GM21423 (cell line): ENCODE results near the gene FGF2.
"Not testable (repeated sequence)": the region's sequence is repeated elsewhere in the genome, so short reads cannot be mapped to it uniquely, and the experiment has no call there.

Source experiments
- ATAC-seq: cut with Tn5 transposase; IDR thresholded peaks from one replicate; pipeline ENCODE4 v1.9.1; 2021; ENCODE audit warnings: mild to moderate bottlenecking, moderate library complexity; ENCODE audit not compliant: unreplicated experiment

The FGF2 gene

DNA sequence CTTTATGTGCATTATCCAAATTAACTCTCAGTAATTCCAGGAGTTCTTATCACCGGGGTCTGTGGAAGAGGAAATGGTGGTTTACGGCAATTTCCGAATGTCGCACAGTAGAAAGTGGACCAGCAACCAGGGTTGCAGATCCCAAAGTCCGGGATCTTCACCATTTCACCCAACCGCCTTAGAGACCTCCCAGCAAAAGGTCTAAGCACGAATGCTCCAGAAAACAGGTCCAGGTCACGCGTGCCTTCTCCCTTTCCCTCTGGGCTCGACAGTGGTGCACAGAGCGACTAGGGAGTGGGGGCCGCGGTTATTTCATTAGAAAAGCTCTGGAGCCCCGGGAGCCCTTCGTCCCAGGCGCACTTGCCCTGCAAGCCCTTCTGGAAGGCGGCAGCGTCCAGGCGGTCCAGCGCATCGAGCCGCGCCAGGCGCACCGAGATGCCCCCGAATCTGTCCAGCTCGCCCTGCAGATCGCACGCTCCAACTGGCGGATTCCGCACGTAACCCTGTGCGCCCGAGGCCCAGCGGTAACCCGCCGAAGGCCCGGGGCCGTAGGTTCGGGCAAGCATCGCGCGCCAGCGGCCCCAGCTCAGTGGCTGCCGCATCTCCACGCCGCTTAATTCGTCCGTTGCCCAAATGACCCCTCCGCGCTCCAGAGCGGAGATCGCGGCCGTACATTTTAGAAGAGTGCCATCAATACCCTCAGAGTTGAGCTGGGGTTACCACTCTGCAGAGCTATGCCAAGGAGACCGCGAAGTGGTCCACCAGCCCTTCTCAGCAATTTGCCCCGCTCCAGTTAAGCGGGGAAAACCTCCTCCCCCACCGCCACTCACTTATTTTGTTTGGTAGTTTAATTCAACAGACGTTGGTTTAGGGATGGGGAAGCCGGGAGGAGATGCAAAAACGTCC lies 95.6 kb downstream of the FGF2 start, which contains the start of gene NUDT6:
Gene NUDT6, minus strand, starts transcription at position 627 of the 906 bp plus-strand sequence. Its CDS starts 25 bp downstream, at position 602.
- ATAC-seq: peak; percentile 73

DNA sequence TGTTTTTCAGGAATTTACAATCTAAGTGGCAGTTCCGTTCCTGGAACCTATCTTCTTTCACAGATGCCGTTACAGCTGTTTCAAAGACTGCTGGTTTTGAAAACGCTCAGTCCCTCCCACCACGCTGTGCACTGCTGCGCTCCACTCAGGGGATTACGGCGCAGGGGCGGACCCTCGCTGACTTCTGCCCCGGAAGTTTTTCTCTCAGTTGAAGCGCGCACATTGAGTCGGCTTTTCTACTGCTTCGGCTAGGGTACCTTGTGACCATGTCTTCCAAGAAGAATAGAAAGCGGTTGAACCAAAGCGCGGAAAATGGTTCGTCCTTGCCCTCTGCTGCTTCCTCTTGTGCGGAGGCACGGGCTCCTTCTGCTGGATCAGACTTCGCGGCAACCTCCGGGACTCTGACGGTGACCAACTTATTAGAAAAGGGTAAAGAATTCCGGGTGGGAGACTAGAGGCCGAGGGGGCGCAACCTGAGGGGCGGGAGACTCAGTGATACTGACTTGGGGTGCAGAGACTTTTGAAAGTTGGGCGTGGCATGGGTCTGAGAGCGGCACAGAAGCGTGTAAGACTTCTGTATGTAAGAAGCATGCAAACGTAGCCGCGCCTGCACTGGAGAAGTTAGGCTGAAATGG lies 96.4 kb downstream of the FGF2 start:
- peak; percentile 95 for ATAC-seq

DNA sequence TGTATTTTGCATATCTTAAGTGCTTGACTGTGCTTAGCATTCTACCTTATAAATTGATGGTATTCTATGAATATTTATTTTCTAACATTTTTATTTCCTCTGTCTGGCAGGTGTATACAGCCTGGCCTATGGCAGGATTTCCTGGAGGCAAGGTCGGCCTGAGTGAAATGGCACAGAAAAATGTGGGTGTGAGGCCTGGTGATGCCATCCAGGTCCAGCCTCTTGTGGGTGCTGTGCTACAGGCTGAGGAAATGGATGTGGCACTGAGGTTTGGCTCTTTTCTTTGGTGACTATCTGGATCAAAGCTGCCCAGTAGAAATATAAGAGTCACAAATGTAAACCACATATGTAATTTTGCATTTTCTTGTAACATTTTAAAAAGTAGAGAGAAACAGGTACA lies 102.3 kb downstream of the FGF2 start:
- ATAC-seq: no peak

DNA sequence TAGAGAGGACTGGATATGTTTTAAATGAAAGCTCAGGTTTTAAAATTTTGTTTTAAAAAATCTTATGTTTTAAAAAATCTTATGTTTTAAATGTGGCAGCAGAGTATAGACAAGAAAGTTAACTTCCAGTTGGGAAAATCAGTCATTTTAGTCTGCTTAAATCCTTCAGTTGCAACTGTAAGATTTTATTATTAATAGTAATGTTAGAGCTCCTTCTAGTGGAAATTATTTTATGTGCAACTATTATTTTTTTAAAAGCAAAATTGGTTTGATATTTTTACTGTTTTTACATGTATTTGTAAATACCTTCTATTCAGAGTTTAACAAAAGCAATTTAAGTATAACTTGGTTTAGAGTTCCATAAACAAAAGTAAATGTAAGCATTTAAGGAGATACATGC lies 104.2 kb downstream of the FGF2 start:
- ATAC-seq: no peak

DNA sequence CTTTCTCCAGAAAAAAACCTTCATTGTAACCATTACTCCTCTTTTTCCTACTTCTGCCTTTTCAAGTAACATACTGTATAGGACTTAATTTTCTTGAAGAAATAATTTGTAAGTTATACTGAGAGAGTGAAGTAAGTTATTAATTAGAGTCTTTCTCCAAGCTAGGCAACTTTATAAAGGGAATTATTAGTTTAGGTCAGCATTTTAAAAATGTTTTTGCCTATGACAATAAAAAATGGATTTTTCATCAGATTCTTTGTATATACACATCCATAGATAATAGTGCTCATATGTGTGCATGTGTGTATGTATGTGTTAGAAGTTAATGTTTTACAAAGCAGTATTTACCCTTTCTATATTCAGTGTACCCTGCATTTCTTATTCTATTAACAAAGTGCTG lies 106.1 kb downstream of the FGF2 start:
- no peak for ATAC-seq

DNA sequence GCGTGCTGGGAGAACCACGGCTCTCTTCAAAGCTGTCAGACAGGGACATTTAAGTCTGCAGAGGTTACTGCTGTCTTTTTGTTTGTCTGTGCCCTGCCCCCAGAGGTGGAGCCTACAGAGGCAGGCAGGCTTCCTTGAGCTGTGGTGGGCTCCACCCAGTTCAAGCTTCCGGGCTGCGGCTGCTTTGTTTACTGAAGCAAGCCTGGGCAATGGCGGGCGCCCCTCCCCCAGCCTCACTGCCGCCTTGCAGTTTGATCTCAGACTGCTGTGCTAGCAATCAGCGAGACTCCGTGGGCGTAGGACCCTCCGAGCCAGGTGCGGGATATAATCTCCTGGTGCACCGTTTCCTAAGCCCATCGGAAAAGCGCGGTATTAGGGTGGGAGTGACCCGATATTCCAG lies 118.5 kb downstream of the FGF2 start:
- not testable (repeated sequence) for ATAC-seq

DNA sequence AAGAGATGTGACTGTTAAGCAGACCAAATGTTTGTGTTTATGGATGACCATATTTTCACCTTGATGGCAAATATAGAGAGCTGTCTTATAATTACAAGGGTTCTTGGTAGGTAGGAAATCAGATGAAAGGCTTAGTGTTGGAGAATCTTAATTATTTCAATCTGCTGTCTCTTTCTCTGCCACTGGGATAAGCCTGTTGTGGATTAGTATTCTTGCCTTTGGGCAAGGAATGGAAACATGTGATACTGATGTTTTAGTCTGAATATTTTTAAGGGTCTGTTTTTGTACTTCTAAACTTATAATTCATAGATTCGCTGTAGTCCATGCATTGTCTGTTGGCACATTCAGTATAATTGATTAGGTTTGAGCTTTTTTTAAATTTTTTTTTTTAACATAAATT lies 119.5 kb downstream of the FGF2 start:
- no peak for ATAC-seq
